Muscle layer of duodenum (tissue), 2 donors: ENCODE results near the gene SOWAHC.
"Not testable (repeated sequence)": the region's sequence is repeated elsewhere in the genome, so short reads cannot be mapped to it uniquely, and the experiment has no call there.

Source experiments
- H3K27ac ChIP-seq: one replicate; pipeline ENCODE4 v1.7.0; 2013; ENCODE audit warnings: mild to moderate bottlenecking, low read length
- H3K27me3 ChIP-seq: one replicate; pipeline ENCODE4 v1.7.0; 2013; ENCODE audit warnings: low read depth, mild to moderate bottlenecking, control low read depth, low read length
- H3K36me3 ChIP-seq, 2 donors: one replicate each; pipeline ENCODE4 v1.7.0; 2013; ENCODE audit warnings: low read length in 2 of 2, control low read depth in 1 of 2, mild to moderate bottlenecking in 1 of 2; ENCODE audit not compliant: insufficient read depth in 2 of 2, control insufficient read depth in 1 of 2
- H3K4me1 ChIP-seq, 2 donors: one replicate each; pipeline ENCODE4 v1.7.0; 2013; ENCODE audit warnings: low read length in 2 of 2, mild to moderate bottlenecking in 2 of 2, control low read depth in 1 of 2, moderate library complexity in 1 of 2; ENCODE audit not compliant: insufficient read depth in 2 of 2, control insufficient read depth in 1 of 2
- H3K4me3 ChIP-seq, 2 donors: one replicate each; pipeline ENCODE4 v1.7.0; 2013; ENCODE audit warnings: low read length in 2 of 2, low read depth in 1 of 2, mild to moderate bottlenecking in 1 of 2
- H3K9me3 ChIP-seq, 2 donors: one replicate each; pipeline ENCODE4 v1.7.0; 2013; ENCODE audit warnings: low read length in 2 of 2, control low read depth in 1 of 2, mild to moderate bottlenecking in 1 of 2; ENCODE audit not compliant: control insufficient read depth in 1 of 2
- donor health status: healthy.

SOWAHC gene

DNA sequence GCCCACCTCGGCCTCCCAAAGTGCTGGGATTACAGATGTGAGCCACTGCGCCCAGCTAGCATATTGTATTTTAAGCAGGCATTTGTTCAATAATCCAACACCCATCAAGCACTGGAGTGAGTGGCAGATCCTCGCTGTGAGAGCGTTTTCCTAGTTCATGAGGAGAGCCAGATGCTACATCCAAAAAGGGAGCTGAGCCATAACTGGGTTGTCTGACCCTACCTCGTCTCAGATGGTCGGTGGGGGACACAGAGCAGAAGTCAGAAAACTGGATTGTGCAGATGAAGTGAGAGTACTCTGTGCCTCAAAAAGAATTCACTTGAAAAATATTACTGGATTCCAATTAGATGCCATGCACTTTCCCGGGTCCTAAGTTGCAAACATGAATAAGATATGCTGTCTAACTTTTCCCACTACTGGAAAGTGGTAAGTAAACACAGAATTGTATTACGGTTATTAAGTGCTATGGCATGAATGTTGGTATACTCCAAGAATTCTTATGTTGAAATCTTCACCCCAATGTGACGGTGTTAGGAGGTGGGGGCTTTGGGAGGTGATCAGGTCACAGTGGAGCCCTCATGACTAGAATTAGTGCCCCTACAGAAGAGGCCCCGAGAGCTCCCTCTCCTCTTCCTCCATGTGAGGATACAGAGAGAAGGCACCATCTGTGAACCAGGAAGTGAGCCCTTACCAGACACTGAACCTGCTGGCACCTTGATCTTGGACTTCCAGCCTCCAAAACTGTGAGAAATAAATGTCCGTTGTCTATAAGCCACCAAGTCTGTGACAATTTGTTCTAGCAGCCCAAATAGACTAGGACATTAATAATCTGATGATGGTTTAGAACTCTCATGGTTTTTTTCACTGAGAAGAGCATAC is 21.5 kb downstream of the SOWAHC start:
- peaks cover 0 to 4% of the 10 kb centered on the region in 2 donors for H3K4me1 ChIP-seq
- H3K36me3 ChIP-seq, result no peaks in the 10 kb centered on the region
- H3K27me3 ChIP-seq, result no peaks in the 10 kb centered on the region
- no peaks in the 10 kb centered on the region for H3K9me3 ChIP-seq
- no peak overlapping the region for H3K4me3 ChIP-seq
- H3K27ac ChIP-seq, result no peak overlapping the region

DNA sequence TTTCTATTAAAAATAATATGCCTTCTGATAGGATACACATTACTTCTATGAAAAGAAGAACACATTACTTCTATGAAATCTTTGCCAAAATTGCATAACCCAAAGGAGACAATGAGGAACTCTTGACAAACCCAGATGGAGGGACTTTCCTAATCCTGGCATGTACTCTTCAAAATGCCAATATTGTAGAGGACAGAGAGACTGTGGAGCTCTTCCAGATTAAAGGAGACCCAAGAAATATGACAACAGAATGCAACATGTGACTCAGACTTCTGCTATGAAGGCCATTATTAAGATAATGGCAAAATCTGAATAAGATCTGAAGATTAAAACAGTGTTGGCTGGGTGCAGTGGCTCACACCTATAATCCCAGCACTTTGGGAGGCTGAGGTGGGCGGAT is 22.2 kb downstream of the SOWAHC start:
- H3K9me3 ChIP-seq, result no peaks in the 10 kb centered on the region
- H3K4me1 ChIP-seq, result peaks cover 0 to 4% of the 10 kb centered on the region in 2 donors
- H3K27ac ChIP-seq, result no peak overlapping the region
- no peaks in the 10 kb centered on the region for H3K27me3 ChIP-seq
- no peaks in the 10 kb centered on the region for H3K36me3 ChIP-seq
- no peak overlapping the region for H3K4me3 ChIP-seq

DNA sequence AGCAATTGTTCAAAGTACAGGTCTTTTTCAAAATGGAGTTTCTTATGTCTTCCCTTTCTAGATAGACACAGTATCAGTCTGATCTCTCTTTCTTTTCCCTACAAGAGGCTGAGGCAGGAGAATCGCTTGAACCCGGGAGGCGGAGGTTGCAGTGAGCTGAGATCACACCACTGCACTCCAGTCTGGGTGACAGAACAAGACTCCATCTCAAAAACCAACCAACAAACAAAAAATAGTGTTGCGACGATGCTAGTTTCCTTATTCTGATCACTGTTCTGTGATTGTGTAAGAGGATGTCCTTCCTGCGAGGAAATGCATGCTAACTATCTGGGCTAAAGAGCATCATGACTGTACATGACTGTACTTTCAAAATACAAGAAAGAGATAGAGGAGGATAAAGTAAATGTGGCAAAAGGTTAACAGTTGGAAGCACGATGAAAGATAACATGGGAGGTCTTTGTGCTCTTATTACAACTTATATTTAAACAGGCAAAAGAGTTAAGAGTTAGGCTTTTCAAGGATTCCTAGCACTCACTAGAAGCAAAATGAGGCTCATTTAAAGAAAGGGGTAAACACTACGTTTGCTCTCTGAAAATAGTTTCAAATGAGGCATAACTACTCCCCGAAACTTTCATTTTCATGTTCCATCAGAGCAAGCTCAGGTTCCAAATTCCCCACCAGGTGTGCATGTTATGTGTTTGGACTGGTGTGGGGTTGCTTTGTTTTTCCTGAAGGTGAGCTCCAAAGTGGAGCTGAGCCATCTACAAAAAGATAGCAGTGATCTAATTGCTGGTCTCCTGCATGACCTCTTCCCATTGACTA is 23.8 kb downstream of the SOWAHC start:
- Histone ChIP-seq H3K4me3 (no peak overlapping the region), H3K36me3 (no peaks in the 10 kb centered on the region), H3K9me3 (no peaks in the 10 kb centered on the region), H3K27me3 (no peaks in the 10 kb centered on the region), H3K27ac (no peak overlapping the region), H3K4me1 (peaks cover 0 to 4% of the 10 kb centered on the region in 2 donors)

DNA sequence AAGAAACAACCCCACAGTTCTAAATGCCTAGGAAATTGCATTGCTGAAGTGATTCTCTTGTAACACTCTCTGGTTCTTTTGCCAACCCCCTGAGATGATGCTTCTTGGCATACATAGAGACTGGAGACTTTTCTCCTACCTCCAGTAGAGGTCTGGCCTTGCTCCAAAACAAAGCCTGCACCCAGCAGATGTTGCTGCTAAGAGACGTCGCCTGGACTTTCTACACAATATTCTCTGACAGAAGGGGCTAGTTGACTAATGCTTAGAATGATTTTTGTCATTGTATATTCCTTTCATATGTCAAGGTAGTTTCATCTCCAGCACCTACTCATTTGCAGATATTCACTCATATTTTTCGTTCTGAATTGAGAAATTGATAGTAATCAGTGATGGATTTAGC is 24.6 kb downstream of the SOWAHC start:
- no peak overlapping the region for H3K27ac ChIP-seq
- H3K36me3 ChIP-seq, result no peaks in the 10 kb centered on the region
- no peaks in the 10 kb centered on the region for H3K9me3 ChIP-seq
- H3K4me1 ChIP-seq, result peaks cover 0 to 4% of the 10 kb centered on the region in 2 donors
- H3K4me3 ChIP-seq, result no peak overlapping the region
- H3K27me3 ChIP-seq, result no peaks in the 10 kb centered on the region

DNA sequence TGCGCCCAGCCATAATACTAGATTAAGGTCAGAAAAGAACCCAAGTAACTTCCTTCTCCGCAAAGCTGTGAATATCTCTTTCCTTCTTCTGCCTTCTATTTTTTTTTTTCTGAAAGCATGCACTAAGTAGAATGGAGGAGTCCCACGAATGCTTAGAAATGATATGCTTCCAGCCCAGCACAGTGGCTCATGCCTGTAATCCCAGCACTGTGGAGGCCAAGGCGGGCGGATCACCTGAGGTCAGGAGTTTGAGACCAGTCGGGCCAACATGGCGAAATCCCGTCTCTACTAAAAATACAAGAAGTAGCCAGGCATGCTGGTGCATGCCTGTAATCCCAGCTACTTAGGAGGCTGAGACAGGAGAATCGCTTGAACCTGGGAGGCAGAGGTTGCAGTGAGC is 25.8 kb downstream of the SOWAHC start:
- peaks cover 4 to 14% of the 10 kb centered on the region in 2 donors for H3K4me1 ChIP-seq
- not testable (repeated sequence) for H3K27ac ChIP-seq, H3K9me3 ChIP-seq, H3K36me3 ChIP-seq, H3K4me3 ChIP-seq, H3K27me3 ChIP-seq

DNA sequence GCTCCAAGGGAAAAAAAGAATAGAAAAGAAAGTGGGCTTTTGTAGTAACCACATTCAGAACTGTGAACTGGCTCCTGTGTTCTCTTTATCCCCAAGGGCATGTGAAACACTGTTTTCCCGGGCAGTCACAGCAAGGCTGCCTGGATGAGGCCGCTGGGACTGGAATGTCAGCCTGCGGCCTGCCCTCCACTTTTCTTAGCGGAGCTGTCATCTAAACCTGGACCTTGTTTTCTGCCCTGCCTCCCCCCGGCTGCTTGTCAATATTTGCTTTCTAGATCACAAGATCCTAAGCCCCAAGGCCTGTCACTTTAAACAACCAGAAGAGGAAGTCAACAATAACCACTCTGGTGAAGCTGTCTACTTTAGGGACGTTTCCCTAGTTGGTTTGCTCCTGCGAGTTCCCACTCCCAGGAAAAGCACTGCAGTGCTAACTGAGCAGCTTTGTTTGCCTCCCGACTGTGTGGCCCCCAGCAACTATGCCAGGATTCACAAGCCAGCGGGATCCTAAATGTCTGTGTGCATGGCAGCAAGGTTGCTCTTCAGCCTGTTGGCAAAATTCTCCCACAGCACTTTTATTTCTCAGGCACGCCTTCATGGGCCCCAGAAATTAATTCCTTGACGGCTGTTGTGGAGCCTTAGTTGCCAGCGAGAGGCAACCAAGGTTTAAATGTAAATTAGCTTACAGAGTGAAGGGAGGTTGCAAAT is 30.6 kb downstream of the SOWAHC start:
- Histone ChIP-seq H3K4me1 (peaks cover 4 to 10% of the 10 kb centered on the region in 2 donors), H3K27ac (peak overlapping the region; percentile 68), H3K9me3 (no peaks in the 10 kb centered on the region), H3K36me3 (no peaks in the 10 kb centered on the region), H3K27me3 (no peaks in the 10 kb centered on the region), H3K4me3 (peak overlapping the region; percentile 0 to 40)

DNA sequence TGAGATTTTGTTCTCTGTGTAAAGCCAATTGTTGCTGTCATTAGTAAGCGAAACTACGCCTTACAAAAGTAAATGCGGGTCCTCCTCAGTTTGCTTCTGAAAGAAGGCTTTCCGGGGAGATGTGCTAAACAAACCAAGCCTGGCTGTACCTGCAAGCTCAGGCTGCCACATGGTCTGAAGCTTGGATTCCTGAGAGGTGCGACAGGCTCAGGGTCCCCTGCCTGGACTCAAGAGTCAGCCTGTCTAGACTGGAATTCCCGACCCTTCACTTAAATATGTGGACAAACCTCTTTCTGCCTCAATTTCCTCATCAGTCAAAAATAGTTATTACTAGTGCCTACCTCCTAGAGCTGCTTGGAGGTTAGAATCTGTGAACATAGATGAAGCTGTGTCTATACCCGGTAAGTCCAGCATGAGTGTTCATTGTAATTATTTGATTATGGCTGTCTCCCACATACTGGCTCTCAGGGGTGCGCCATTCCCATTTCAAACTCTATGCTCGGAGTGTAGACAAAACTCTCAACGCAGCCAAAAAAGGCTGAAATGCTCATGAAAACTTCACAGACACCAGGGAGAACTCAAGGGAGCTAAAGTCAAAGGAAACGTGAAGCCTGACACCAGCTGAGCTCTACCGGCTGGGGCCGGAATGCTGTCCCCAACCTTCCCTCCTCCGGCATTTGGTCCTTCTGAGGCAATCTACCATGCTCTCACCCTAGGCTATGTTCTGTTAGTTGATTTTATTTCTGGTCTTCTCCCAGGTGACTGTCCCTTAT is 31.4 kb downstream of the SOWAHC start:
- no peak overlapping the region for H3K4me3 ChIP-seq
- H3K9me3 ChIP-seq, result no peaks in the 10 kb centered on the region
- peaks cover 4 to 10% of the 10 kb centered on the region in 2 donors for H3K4me1 ChIP-seq
- H3K27me3 ChIP-seq, result no peaks in the 10 kb centered on the region
- no peaks in the 10 kb centered on the region for H3K36me3 ChIP-seq
- H3K27ac ChIP-seq, result no peak overlapping the region

DNA sequence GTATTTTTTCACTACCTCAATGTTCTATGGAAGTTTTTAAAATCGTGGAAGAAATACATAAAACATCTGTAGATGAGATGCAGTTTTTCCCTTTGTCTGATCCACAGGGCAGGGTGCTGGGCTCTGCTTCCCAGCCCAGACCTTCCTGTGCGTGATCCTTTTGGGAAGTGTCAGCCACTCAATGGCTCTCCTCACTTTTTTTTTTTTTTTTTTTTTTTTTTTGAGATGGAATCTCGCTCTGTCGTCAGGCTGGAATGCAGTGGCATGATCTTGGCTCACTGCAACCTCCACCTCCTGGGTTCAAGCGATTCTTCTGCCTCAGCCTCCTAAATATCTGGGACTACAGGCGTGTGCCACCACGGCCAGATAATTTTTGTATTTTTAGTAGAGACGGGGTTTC is 32.8 kb downstream of the SOWAHC start:
- Histone ChIP-seq H3K27ac (no peak overlapping the region), H3K4me3 (no peak overlapping the region), H3K36me3 (no peaks in the 10 kb centered on the region), H3K4me1 (peaks cover 4 to 10% of the 10 kb centered on the region in 2 donors), H3K27me3 (no peaks in the 10 kb centered on the region), H3K9me3 (no peaks in the 10 kb centered on the region)

DNA sequence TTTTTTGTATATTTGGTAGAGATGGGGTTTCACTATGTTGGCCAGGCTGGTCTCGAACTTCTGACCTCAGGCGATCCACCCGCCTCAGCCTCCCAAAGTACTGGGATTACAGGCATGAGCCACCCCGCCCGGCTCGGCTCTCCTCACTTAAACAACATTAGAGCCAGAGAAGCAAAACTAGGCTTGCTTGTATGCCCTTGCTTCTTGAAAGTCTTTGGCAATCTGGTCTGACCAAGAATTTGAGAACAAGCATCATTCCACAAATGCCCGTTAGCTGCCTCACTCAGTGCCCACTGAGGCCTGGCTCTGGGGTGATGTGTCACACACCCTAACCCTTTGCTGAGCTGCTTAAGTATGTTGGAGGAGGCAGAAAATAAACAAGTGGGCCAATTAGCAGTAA is 33.5 kb downstream of the SOWAHC start:
- peaks cover 4 to 10% of the 10 kb centered on the region in 2 donors for H3K4me1 ChIP-seq
- H3K27ac ChIP-seq, result no peak overlapping the region
- H3K9me3 ChIP-seq, result no peaks in the 10 kb centered on the region
- no peaks in the 10 kb centered on the region for H3K27me3 ChIP-seq
- no peaks in the 10 kb centered on the region for H3K36me3 ChIP-seq
- H3K4me3 ChIP-seq, result no peak overlapping the region

DNA sequence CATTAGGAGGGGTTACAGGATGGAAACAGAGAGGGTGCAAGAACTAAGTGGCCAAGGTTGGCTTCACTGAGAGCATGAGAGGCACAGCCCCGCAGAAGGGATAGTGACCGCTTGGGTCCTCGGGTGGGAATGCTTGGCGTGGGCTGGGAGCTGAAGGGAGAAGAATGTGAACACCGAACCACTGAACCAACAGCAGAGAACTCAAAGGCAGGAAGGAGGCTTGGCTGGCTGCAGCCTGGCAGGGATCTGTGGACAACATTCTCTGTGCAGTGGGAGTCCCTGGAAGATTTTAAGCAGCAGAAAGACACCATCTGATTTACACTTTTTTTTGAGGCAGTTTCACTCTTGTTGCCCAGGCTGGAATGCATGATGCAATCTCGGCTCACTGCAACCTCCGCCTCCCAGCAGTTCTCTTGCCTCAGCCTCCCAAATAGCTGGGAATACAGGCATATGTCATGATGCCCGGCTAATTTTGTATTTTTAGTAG is 33.9 kb downstream of the SOWAHC start:
- no peak overlapping the region for H3K27ac ChIP-seq
- no peak overlapping the region for H3K4me3 ChIP-seq
- no peaks in the 10 kb centered on the region for H3K9me3 ChIP-seq

More for the DNA sequence above, 33.9 kb downstream of the SOWAHC start:
- Histone ChIP-seq H3K36me3 (no peaks in the 10 kb centered on the region), H3K4me1 (peaks cover 4 to 10% of the 10 kb centered on the region in 2 donors), H3K27me3 (no peaks in the 10 kb centered on the region)
